GM19238 (cell line): Measurements from ENCODE around the gene GOPC.

Experiments
- DNase-seq: peaks from one replicate; pipeline ENCODE4 v3.0.0; 2011; ENCODE audit warnings: low spot score; ENCODE audit not compliant: insufficient read length

The GOPC gene

DNA sequence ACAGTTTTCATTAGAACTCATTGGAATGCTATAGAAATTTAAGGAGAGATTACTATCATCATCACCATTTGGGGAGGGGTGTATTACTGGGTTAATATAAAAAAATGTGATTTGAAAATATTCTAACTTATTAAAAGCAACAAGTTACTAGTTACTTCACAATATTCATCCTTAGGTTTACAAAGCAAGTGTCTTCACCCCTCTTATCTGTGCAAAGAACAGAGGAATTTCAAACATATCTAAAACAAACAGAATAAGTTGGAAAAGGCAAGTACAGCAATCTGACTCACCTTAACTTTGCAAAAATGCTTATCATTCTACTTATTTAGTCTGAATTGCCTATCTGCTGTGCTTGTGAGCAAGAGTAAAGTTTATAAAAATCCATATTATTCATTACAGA lies 87.0 kb downstream of the GOPC start:
- no peak for DNase-seq

DNA sequence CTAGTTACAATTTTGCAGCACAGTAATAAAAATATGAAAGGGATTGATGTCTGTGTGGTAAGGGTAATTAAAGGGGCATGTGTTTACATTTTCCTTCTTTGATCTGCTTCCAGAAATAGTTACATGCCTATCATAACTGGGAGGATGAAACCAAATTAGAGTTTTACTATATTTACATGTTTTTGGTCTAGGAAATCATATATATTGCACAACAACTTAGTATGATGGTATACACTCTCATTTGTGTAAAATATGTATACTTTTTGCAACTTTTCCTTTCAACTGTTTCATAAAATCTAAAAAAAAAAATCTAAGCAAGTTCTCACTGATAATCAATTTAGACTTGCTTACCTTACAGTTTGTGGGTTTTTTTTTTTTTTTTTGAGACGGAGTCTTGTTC lies 87.7 kb downstream of the GOPC start:
- DNase-seq: no peak

DNA sequence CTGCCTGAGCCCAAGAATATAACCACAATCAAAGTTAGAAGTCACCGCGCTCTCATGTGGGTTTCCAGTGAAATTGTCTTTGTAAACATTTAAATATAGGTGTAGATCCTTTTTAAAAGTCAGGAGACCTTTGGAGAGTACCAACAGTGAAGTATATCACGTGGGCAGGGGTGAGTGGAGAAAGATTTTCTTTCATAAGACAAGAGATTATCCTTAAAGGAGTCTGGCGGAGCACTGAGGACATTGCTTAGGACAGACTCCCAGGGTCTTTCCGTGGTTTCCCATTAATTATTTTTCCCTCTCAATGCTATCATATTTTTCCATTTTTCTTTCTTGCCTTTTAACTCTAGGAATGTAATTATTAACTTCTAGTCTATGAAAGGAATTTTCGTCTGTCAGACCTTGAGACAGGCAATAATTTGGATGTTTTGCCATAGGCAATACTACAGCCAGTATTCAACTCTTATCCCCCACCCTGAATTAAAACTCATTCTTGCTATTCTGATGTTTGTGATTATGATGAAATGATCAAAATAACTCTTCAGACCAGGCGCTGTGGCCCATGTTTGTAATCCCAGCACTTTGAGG lies 88.4 kb downstream of the GOPC start:
- DNase-seq: no peak

DNA sequence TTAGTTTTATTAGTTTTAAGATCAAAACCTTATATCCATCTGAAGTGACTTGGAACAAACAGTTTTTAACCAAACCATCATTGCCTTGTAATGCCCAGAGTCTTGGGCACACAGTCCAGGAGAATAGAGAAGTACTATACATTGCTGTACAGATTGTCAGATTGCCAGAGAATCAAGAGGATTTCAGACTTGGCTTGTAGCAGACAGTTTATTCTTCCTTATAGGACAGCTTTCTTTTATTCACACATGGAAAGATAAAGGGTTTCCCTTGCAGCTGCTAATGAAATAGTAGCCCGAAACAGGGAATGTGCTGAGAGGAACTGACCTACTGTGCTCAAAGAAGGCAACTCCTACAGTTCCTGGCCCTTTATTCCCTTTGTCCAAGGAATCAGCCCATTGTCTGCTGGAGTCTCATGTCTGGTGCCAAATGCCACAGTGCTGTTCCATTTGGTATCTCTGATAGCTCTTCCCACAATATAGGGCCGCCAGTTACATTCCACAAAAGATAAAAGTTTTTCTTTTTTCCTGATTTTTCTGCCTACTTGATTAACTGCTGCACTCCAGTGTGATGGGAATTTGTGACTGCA lies 89.2 kb downstream of the GOPC start:
- DNase-seq: no peak

DNA sequence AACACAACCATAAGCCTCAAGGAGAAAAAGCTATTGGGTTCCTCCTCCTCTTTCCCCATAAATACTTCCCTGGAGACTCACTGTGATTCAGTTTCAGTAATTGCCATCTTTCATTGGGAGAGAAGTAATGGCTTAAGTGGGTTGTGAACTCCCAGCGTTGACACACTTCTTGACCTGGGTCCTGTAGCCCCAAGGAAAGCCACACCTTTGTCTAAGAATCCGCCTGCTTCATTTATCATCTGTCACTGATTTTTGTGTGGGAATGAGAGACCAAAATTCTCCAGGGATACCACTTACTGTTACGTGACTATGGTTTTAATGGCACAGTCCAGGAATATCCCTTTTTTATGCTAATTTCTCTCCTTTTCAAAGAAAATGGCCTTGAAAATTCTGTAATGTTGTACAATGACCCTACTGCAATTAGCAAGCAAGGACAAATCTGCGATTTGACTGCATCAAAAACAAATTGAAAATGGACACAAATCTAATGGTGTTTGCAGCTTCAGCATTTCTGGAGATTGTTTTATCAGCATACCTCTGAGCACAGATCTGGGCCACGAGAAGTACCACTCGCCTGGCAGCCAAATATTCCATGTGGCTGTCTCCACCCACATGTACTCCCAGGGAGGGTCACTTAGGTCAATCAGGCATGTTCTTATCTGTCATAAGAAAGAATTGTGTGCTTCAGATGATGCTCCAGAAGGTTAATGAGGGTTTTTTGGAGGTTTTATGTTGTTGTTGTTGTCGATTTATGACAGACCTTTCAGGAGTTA lies 90.1 kb downstream of the GOPC start:
- no peak for DNase-seq
